Keratinocyte (primary cell): ENCODE data around the gene CNPY1. TPM values are rescaled to one million over a fixed set of nuclear protein-coding genes. Genes with fewer than 3 reads are reported as not detected.

Experiments used
- DNase-seq: peaks from one replicate; pipeline ENCODE4 v3.0.0-alpha.2; 2011; ENCODE audit warnings: low read depth, missing footprints, low spot score
- FAIRE-seq: peaks from 2 replicates; lab custom pipeline; 2011; peaks lifted over from hg19 to GRCh38; lab: Jason Lieb, UNC
- H2AFZ ChIP-seq: 2 replicates; pipeline ENCODE4 v1.6.0; 2012; ENCODE audit warnings: low read length, control low read depth, inconsistent platforms; ENCODE audit not compliant: control insufficient read depth
- H3K27ac ChIP-seq: 2 replicates; pipeline ENCODE4 v1.5.1; 2011; ENCODE audit warnings: low read length; ENCODE audit not compliant: control insufficient read depth, insufficient read depth
- H3K27me3 ChIP-seq: 3 replicates; pipeline ENCODE4 v1.6.0; 2011; ENCODE audit warnings: low read length; ENCODE audit not compliant: control insufficient read depth, insufficient read depth; ENCODE audit errors: extremely low read depth
- H3K36me3 ChIP-seq, 2 experiments: 2 replicates in 1 of 2; 3 replicates in 1 of 2; pipeline ENCODE4 v1.5.1; 2011; ENCODE audit warnings: low read length in 2 of 2, mild to moderate bottlenecking in 1 of 2; ENCODE audit not compliant: control insufficient read depth in 2 of 2, insufficient read depth in 2 of 2; ENCODE audit errors: extremely low read depth in 1 of 2
- H3K4me1 ChIP-seq: 3 replicates; pipeline ENCODE4 v1.5.1; 2011; ENCODE audit warnings: low read length; ENCODE audit not compliant: control insufficient read depth, insufficient read depth; ENCODE audit errors: extremely low read depth
- H3K4me2 ChIP-seq: 3 replicates; pipeline ENCODE4 v1.6.0; 2011; ENCODE audit warnings: low read depth, low read length; ENCODE audit not compliant: control insufficient read depth, insufficient read depth; ENCODE audit errors: extremely low read depth
- H3K4me3 ChIP-seq, 3 experiments: fragments of 200-600 bp in 1 of 3; sonication (generic) in 1 of 3; 2 replicates in 2 of 3; 3 replicates in 1 of 3; pipeline ENCODE4 v1.5.1; 2011 to 2016; ENCODE audit warnings: low read length in 3 of 3, mild to moderate bottlenecking in 3 of 3, control low read depth in 2 of 3, inconsistent platforms in 1 of 3, low read depth in 1 of 3, mixed read lengths in 1 of 3, mixed run types in 1 of 3, moderate library complexity in 1 of 3; ENCODE audit not compliant: control insufficient read depth in 2 of 3, insufficient read depth in 2 of 3; ENCODE audit errors: extremely low read depth in 1 of 3
- H3K79me2 ChIP-seq: 2 replicates; pipeline ENCODE4 v1.6.0; 2012; ENCODE audit warnings: low read length; ENCODE audit not compliant: control insufficient read depth, insufficient read depth
- H3K9ac ChIP-seq: 3 replicates; pipeline ENCODE4 v1.6.0; 2011; ENCODE audit warnings: low read length; ENCODE audit not compliant: control insufficient read depth, insufficient read depth; ENCODE audit errors: extremely low read depth
- H3K9me1 ChIP-seq: 3 replicates; pipeline ENCODE4 v1.6.0; 2011; ENCODE audit warnings: low read length; ENCODE audit not compliant: control insufficient read depth, insufficient read depth; ENCODE audit errors: extremely low read depth
- H3K9me3 ChIP-seq: 2 replicates; pipeline ENCODE4 v1.5.1; 2012; ENCODE audit warnings: low read depth, low read length; ENCODE audit not compliant: control insufficient read depth
- H4K20me1 ChIP-seq: 3 replicates; pipeline ENCODE4 v1.6.0; 2011; ENCODE audit warnings: low read length; ENCODE audit not compliant: control insufficient read depth, insufficient read depth; ENCODE audit errors: extremely low read depth
- CTCF ChIP-seq, 3 experiments: IDR thresholded peaks in 1 of 3; conservative IDR thresholded peaks in 1 of 3; optimal IDR thresholded peaks in 1 of 3; 2 replicates in 2 of 3; 3 replicates in 1 of 3; pipeline versions ENCODE3 to v1.5.1; 2011; ENCODE audit warnings: low read length in 3 of 3, mild to moderate bottlenecking in 3 of 3, moderate library complexity in 2 of 3, control low read depth in 1 of 3, inconsistent platforms in 1 of 3; ENCODE audit not compliant: insufficient read depth in 2 of 3; ENCODE audit errors: extremely low read depth in 1 of 3
- EZH2 ChIP-seq: IDR thresholded peaks from one replicate; pipeline ENCODE4 v1.6.1; 2012; ENCODE audit warnings: inconsistent platforms, mild to moderate bottlenecking, low read length, moderate library complexity
- dilution Hi-C: fragments of 300-500 bp; cut with MboI; formaldehyde crosslinking; loops from one replicate; pipeline ENCODE4 v1.7.0; 2020; ENCODE audit warnings: low sequenced_read_pairs; ENCODE audit not compliant: extremely low pct_ligation_motif_present
- polyA plus RNA-seq, 5 experiments: library from polyadenylated mRNA; depleted of rRNA in 3 of 5; stranded (reverse) in 3 of 5; stranded (forward) in 1 of 5; unstranded in 1 of 5; fragments of >200 nt; gene quantifications; 1 replicate in 1 of 5; 2 replicates in 3 of 5; 3 replicates in 1 of 5; pipeline versions ENCODE4 v1.2.1 to v1.2.3, GENCODE V29; 2011 to 2012; ENCODE audit warnings: missing spikeins in 2 of 5, low read depth in 1 of 5, low replicate concordance in 1 of 5

CNPY1 gene
- polyA plus RNA-seq, 1 donor (not counting 4 experiments of a cell fraction or from before 2014, with no cell fraction given) = not detected

- Histone ChIP-seq H3K27ac (no peak overlapping the region), H4K20me1 (no peaks in the 10 kb centered on the region), H3K4me3 (no peak overlapping the region), H3K9me3 (no peaks in the 10 kb centered on the region), H2AFZ (no peak overlapping the region), H3K36me3 (no peaks in the 10 kb centered on the region), H3K9me1 (no peaks in the 10 kb centered on the region), H3K9ac (no peak overlapping the region), H3K4me1 (peaks cover 12% of the 10 kb centered on the region), H3K79me2 (no peaks in the 10 kb centered on the region), H3K4me2 (no peak overlapping the region), H3K27me3 (peaks cover 27% of the 10 kb centered on the region)
- dilution Hi-C loops = no loop called here
- DNase-seq = no peak
- TF ChIP-seq CTCF (optimal IDR thresholded peaks at IDR 0.05 in 1 of 3, IDR thresholded peaks at IDR 0.05 in 1 of 3, conservative IDR thresholded peaks at IDR 0.05 in 1 of 3; ENCODE audit: extremely low read depth in 1 of 3, insufficient read depth in 2 of 3, low read length in 3 of 3) (no peak), EZH2 (no peak)
- no peak for FAIRE-seq
These were observed 3.1 kb downstream of the CNPY1 start for GRCh38 chr7:155543011-155543876.

DNA sequence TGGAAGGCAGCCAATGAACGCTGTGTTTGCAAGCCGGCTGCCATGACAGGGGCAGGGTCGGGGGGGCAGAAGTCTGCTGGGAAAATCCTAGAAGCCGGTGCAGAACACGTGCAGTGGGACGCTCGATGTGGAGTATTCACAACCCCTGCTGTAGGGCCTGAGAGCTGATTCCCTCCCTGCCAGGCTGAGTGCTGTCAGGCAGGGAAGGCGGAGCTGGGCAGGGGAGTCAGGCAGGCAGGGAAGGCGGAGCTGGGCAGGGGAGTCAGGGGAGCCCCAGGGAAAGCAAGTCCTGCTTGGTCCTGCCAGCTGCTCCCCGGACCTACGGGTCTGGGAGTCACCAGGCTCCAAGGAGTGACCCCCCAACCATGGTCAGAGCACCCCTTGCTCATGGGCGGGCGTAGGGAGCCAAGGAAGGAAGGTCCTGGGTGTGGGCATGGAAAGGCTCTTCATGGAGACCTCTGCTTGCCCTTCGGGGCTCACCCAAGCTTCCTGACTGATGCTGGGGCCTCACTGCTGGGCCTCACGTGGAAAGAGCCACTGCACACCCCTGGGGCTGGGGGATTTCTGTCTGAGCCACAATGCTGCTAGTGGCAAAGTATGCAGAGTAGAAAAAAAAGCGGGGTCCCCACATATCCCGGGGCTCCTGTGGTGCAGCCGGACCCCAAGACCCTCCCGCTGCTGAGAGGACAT, 4.2 kb downstream of the CNPY1 start:
- dilution Hi-C loops = no loop called here
- no peak for FAIRE-seq
- Histone ChIP-seq H3K79me2 (no peaks in the 10 kb centered on the region), H3K4me3 (no peak overlapping the region), H3K36me3 (no peaks in the 10 kb centered on the region), H3K27ac (no peak overlapping the region), H3K4me1 (peaks cover 9% of the 10 kb centered on the region), H3K9ac (no peak overlapping the region), H4K20me1 (no peaks in the 10 kb centered on the region), H3K9me1 (no peaks in the 10 kb centered on the region), H3K27me3 (peaks cover 31% of the 10 kb centered on the region), H3K9me3 (no peaks in the 10 kb centered on the region), H3K4me2 (no peak overlapping the region), H2AFZ (no peak overlapping the region)
- no peak for DNase-seq
- TF ChIP-seq CTCF (optimal IDR thresholded peaks at IDR 0.05 in 1 of 3, IDR thresholded peaks at IDR 0.05 in 1 of 3, conservative IDR thresholded peaks at IDR 0.05 in 1 of 3; ENCODE audit: extremely low read depth in 1 of 3, insufficient read depth in 2 of 3, low read length in 3 of 3) = no peak
- TF ChIP-seq EZH2 = no peak
